Measurements from ENCODE around the gene YBEY.
A peak's percentile ranks its signal among the peaks of the same experiment; 100 is the strongest.
"Not testable (repeated sequence)": the region's sequence is repeated elsewhere in the genome, so short reads cannot be mapped to it uniquely, and the experiment has no call there.

Gene YBEY

GRCh38 chr21:46307625-46308024 is 21.5 kb downstream of the YBEY start:
- DNase-seq = no peak

- no peak for DNase-seq
These were observed 22.3 kb downstream of the YBEY start for GRCh38 chr21:46308431-46308830.

DNA sequence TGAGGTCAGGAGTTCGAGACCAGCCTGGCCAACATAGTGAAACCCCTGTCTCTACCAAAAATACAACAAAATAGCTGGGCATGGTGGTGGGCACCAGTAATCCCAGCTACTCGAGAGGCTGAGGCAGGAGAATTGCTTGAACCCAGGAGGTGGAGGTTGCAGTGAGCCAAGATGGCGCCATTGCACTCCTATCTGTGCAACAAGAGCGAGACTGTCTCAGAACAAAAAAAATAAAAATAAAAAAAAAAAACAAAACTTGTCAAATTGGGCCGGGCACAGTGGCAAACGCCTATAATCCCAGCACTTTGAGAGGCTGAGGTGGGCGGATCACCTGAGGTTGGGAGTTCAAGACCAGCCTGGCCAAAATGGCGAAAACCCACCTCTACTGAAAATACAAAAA is 24.1 kb downstream of the YBEY start:
- DNase-seq = not testable (repeated sequence)

GRCh38 chr21:46311568-46311967 is 25.4 kb downstream of the YBEY start:
- no peak for DNase-seq

DNA sequence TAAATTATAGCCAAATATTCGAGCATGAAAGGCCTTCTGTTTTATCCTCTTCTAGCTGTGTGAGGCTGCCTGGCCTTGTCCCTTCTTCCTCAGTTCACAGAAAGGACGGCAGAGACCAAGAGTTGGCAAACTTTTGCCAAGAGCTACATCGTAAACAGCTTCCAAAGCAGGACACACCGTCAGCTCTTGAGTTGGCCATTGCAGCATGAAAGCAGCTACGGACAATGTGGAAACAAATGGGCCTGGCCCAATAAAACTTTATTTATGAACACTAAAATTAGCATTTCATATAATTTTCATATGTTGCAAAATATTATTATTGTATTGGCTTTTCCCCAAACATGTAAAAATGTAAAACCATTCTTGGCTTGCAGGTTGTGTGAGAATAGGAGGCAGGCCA is 26.8 kb downstream of the YBEY start:
- DNase-seq = no peak

DNA sequence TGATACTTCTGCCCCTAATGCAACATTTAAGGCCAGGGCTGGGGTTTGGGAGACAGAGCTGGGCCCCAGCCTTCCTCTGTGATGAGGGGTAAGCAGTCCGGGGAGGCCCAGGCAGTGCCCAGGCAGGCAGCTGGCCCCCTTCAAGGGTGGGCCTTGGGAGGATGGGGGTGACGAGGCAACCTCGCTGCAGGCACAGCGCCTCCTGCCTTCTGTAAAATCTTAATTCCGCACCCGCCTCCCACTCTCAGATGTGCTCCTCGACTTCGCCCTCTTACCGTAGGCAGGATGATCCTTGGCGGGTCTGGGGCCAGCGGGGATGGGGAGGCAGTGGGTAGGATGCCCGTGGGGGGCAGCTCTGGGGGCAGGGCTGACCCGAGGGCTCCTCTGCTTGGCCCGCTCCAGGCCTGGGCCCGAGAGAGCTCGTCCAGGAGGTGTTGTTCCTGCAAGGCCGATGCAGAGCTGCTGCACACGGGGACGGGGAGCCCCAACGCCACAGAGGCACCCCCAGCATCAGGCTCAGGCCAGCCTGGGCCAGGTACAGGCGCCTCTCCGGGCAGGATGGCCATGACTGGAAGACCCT is 28.4 kb downstream of the YBEY start:
- DNase-seq = no peak

DNA sequence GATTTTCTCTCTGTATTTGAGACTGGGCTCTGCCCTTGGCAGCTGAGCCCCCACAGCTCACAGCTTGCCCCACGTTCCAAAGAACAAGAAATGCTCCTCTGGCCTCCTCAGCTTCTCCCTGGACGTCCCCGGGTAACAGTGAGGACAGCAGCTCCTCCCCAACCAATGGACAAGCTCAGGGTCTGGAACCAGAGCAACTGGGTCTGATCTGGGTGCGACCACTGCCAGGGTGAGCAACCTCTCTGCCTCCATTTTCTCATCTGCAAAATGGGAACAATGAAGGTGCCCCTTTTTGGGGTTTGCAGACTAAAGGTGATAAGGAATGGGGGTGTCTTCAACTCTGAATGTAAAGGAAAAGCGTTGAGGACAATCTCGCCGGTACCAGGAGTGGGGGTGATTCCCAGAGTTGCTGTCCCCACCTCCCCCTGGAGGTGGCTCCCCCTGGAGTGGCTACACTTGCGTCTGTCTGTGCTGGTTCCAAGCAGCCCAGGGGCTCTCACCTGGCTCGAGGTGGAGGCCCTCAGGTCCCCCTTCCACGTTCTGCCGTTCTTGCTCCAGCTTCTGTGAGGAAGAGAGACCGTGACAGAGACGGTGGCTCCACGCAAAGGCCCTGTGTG is 30.7 kb downstream of the YBEY start:
- no peak for DNase-seq

- DNase-seq = no peak
These were observed 31.7 kb downstream of the YBEY start for GRCh38 chr21:46317710-46318463.

GRCh38 chr21:46318464-46318845 is 32.3 kb downstream of the YBEY start:
- no peak for DNase-seq

- DNase-seq = no peak
These were observed 33.0 kb downstream of the YBEY start for GRCh38 chr21:46319186-46319585.

DNA sequence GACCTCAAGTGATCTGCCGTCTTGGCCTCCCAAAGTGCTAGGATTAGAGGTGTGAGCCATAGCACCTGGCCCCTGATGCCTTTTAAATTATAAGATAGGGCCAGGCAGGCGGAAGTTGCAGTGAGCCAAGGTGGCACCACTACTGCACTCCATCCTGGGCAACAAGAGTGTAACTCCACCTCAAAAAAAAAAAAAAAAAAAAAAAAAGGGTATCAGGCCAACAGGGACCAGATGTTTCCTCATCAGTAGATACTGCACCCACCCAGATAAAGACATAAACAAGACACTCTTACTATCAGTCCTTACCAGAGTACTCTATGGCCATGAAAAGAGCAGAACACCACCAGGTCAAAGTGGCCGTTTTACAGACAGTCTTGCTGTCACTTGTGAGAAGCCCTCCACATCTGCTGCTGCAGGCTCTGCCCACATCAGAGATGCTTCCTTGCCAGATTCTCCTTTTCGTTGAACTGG is 34.2 kb downstream of the YBEY start:
- DNase-seq = no peak

DNA sequence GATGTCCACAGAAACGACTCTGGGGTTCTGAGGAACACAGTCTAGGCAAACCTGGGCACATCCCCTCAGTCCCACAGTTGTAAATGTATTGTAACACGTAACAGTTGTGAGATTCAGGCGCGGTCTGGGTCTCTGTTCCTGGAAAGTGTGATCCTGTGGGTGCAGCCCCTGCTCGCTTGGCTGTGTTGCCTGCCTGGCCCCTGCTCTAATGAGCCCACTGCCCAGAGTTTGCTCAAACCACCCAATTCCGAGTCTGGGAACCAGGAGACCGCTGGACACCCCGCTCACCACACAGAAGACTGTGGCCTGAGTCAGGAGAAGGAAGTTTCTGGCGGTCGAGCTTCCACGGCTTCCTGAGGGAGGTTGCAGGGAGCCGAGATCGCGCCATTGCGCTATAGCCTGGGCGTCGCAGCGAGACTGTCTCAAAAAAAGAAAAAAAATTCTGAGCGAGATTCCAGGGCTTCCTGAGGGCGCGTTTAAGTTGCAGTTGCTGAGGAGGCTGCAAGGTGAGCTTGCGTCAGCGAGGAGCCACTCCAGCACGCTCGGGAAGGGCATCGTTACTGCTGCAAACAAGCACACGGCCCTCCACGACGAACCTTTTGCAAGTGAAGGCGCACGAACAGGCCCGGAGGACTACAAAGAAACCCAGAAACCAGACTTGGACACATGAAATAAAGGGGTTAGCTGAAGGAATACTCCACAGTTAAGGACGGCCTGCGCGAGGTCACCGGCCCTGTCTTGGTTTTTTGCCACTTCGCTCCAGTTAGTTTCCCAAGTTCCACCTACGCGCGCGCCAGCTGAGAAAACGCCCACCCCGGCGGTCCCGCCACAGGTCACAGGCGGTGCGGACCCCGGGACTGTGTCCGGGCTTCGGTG is 36.4 kb downstream of the YBEY start:
- DNase-seq = no peak

GRCh38 chr21:46323227-46323709 is 37.1 kb downstream of the YBEY start:
- DNase-seq = no peak

- DNase-seq = peak; percentile 93
These were observed 37.7 kb downstream of the YBEY start, which contains the start of the genes C21orf58 and PCNT for GRCh38 chr21:46323710-46324389. TSS of gene C21orf58 (minus strand) at chr21:46323870. CDS start at chr21:46322738, 1,132 bp downstream. TSS of gene PCNT (plus strand) at chr21:46324156. CDS start at chr21:46324229, 73 bp downstream.

- DNase-seq = peak; percentile 52
These were observed 38.4 kb downstream of the YBEY start for GRCh38 chr21:46324390-46325072.

GRCh38 chr21:46325073-46325912 is 39.2 kb downstream of the YBEY start:
- peak; percentile 27 for DNase-seq

- DNase-seq = no peak
These were observed 40.1 kb downstream of the YBEY start for GRCh38 chr21:46326110-46326703.

DNA sequence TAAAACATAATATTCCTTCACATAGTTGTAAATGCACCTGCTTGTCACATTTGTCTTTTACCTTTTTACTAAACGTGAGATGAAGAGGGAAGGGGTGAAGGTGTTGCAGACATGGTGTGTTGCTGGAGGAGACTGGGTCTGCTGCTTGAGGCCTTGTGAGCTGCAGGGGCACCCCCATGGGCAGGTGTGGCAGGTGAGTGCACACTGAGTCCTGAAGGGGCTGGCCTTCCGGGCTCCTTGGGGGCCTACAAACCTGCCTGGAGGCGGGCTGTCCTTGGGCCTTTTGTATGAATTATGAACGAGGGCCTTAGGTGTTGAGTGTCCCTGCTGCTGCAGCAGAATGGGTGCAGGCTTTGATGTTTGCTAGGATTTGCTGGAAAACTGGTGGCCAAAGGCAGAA is 41.6 kb downstream of the YBEY start:
- no peak for DNase-seq

GRCh38 chr21:46328151-46328550 is 42.0 kb downstream of the YBEY start:
- no peak for DNase-seq

DNA sequence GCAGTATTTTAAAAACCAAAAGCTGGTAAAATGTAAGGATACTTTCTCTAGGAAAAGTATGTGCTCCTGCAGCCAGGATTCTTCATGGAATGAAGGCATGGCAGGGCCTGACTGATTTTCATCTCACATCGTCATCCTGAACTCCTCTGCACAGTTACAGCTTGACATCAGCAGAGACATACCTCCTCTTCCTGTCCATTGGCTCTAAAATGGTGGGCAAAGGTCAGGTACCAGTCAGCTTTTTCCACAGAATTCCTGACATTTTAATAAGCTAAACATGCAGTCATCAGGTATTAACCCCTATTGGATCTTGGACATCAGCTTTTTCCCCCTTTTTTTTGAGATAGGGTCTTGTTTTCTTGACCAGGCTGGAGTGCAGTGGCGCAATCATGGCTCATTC is 43.7 kb downstream of the YBEY start:
- DNase-seq = no peak
